Thoracic aorta (tissue), 2 donors: ENCODE results near the gene MS4A4A. TPM values are rescaled to one million over a fixed set of nuclear protein-coding genes. Genes with fewer than 3 reads are reported as not detected.
"Not testable (repeated sequence)": the region's sequence is repeated elsewhere in the genome, so short reads cannot be mapped to it uniquely, and the experiment has no call there.

Experiments used
- ATAC-seq: fragments of 150-250 bp; one replicate; pipeline ENCODE4 v1.8.0; 2017; ENCODE audit warnings: low read depth; ENCODE audit not compliant: insufficient number of reproducible peaks, low FRiP score
- DNase-seq: peaks from one replicate; pipeline ENCODE4 v3.0.0-alpha.2; 2020; ENCODE audit warnings: low spot score
- H3K27ac ChIP-seq, 2 donors: fragments of 200-600 bp; sonication (generic); 1 replicate in 1 of 2; 2 replicates in 1 of 2; pipeline ENCODE4 v1.5.1; 2016; ENCODE audit warnings: mild to moderate bottlenecking in 2 of 2, moderate library complexity in 2 of 2
- H3K27me3 ChIP-seq: fragments of 200-600 bp; sonication (generic); replicated peaks from 2 replicates; pipeline ENCODE4 v1.6.0; 2016; ENCODE audit warnings: mild to moderate bottlenecking; ENCODE audit not compliant: insufficient read depth
- H3K36me3 ChIP-seq: fragments of 200-600 bp; sonication (generic); one replicate; pipeline ENCODE4 v1.5.1; 2016
- H3K4me1 ChIP-seq, 2 donors: fragments of 200-600 bp; sonication (generic); 1 replicate in 1 of 2; 2 replicates in 1 of 2; pipeline versions ENCODE4 v1.5.1 to v1.6.0; 2016; ENCODE audit warnings: low read depth in 2 of 2, mild to moderate bottlenecking in 1 of 2; ENCODE audit not compliant: control insufficient read depth in 1 of 2
- H3K4me3 ChIP-seq: fragments of 200-600 bp; sonication (generic); 2 replicates; pipeline ENCODE4 v1.5.1; 2016; ENCODE audit warnings: mild to moderate bottlenecking
- H3K9me3 ChIP-seq: fragments of 200-600 bp; sonication (generic); 2 replicates; pipeline ENCODE4 v1.5.1; 2016
- total RNA-seq, 2 donors: library from RNA; depleted of rRNA; stranded (reverse); fragments of >200 nt; gene quantifications; one replicate each; pipeline versions ENCODE4 v1.1.0 to v1.2.3, GENCODE V29; 2016
- TF ChIP-seq, protein P1 (sequence below): fragments of 200-600 bp; sonication (generic); IDR thresholded peaks from one replicate; pipeline ENCODE4 v1.5.1; 2019; ENCODE audit warnings: antibody characterized with exemption

Gene MS4A4A
- total RNA-seq, 2 donors from 2014 or later, result 44.9 to 63.7 TPM

DNA sequence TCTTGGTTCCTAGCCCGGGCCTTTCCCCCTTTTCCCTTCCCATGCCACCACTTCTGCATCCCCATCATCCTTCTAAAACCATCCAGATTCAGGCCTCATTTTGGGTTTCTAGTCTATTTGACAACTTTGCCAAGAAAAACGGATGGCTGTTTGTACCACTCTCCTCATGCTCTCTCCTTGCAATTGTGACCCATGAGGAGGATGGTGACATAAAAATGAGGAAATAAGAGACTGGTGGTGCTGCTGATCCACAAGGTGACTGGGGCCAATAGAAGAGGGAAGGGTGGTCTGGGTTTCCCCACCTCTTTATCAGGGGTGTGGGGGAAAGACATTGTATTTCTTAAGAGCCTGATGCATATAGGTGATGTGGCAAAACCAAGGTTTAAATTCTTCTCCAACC, 1.0 kb downstream of the MS4A4A start:
- ATAC-seq (no peak), DNase-seq (no peak)
- TF ChIP-seq, protein P1, sequence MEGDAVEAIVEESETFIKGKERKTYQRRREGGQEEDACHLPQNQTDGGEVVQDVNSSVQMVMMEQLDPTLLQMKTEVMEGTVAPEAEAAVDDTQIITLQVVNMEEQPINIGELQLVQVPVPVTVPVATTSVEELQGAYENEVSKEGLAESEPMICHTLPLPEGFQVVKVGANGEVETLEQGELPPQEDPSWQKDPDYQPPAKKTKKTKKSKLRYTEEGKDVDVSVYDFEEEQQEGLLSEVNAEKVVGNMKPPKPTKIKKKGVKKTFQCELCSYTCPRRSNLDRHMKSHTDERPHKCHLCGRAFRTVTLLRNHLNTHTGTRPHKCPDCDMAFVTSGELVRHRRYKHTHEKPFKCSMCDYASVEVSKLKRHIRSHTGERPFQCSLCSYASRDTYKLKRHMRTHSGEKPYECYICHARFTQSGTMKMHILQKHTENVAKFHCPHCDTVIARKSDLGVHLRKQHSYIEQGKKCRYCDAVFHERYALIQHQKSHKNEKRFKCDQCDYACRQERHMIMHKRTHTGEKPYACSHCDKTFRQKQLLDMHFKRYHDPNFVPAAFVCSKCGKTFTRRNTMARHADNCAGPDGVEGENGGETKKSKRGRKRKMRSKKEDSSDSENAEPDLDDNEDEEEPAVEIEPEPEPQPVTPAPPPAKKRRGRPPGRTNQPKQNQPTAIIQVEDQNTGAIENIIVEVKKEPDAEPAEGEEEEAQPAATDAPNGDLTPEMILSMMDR, result no peak
- Histone ChIP-seq H3K36me3 (no peaks in the 10 kb centered on the region), H3K9me3 (no peaks in the 10 kb centered on the region), H3K4me1 (no peaks in the 10 kb centered on the region), H3K27me3 (no peaks in the 10 kb centered on the region), H3K27ac (peak overlapping the region in 1 of 2 donors; percentile 44), H3K4me3 (peak overlapping the region; percentile 51)

DNA sequence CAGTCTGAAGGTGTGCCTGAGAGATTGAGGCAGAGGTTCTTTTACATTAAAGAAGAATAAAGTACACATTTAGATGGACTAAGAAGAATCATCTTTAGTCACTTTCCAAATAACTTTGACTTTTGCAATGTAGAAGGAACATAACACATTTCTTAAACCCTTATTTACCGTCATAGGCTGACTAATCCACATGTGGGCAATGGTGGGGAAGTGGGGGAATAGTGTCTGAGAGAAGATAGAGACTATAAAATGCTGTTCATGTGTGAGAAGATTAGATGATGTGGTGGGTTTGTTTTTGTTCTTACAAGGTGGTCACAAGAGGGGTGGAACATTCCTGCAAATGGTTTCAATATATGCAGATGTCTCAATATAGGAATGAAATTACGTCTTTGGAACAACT, 1.8 kb downstream of the MS4A4A start:
- no peaks in the 10 kb centered on the region for H3K9me3 ChIP-seq
- no peaks in the 10 kb centered on the region for H3K36me3 ChIP-seq
- DNase-seq, result no peak
- no peaks in the 10 kb centered on the region for H3K4me1 ChIP-seq
- TF ChIP-seq, protein P1, result no peak
- peak overlapping the region; percentile 51 for H3K4me3 ChIP-seq
- H3K27ac ChIP-seq, result peak overlapping the region in 1 of 2 donors; percentile 44
- no peaks in the 10 kb centered on the region for H3K27me3 ChIP-seq
- no peak for ATAC-seq

DNA sequence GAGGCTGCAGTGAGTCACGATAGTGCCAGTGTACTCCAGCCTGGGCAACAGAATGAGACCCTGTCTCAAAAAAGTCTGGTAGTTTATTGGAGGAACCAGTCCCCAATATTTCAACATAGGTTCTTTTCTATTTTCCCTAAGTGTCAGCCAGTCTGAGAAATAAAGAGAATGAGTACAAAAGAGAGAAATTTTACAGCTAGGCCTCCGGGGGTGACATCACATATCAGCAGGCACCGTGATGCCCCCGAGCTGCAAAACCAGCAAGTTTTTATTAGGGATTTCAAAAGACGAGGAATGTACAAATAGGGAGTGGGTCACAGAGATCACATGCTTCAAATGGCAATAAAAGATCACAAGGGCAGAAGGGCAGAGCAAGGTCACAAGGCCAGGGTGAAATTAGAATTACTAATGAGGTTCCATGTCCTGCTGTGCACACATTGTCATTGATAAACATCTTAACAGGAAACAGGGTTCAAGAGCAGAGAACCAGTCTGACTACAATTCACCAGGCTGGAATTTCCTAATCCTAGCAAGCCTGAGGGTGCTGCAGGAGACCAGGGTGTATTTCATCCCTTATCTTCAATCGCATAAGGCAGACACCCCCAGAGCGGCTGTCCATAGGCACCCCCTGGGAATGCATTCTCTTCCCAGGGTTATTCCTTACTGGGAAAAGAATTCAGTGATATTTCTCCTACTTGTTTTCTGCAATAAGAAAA, 5.1 kb downstream of the MS4A4A start:
- H3K36me3 ChIP-seq, ATAC-seq, H3K4me1 ChIP-seq, H3K9me3 ChIP-seq, H3K4me3 ChIP-seq, DNase-seq, H3K27ac ChIP-seq, H3K27me3 ChIP-seq: not testable (repeated sequence)

DNA sequence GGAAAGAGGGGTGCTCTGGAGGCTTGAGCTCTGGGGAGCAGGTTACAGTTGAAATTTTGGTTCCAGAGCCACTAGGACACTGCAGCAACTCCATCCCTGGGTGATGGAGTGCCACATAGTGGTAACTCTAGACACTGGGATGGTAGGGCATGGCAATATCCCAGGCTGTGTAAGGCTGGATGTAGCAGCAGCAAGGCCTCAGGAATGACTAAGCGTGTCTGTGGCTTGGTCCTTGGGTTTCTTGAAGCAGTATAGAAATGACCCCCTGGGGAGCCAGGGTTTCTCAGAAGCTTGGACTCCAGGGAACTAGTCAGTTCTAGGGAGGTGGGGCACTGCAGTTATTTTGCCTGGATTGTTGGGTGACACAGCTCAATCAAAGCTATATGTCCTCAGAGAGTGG, 8.1 kb downstream of the MS4A4A start:
- ATAC-seq (no peak), DNase-seq (no peak)
- no peak overlapping the region for H3K27ac ChIP-seq
- TF ChIP-seq, protein P1, result no peak
- no peaks in the 10 kb centered on the region for H3K4me1 ChIP-seq
- H3K27me3 ChIP-seq, result no peaks in the 10 kb centered on the region
- no peaks in the 10 kb centered on the region for H3K9me3 ChIP-seq
- no peaks in the 10 kb centered on the region for H3K36me3 ChIP-seq
- no peak overlapping the region for H3K4me3 ChIP-seq

DNA sequence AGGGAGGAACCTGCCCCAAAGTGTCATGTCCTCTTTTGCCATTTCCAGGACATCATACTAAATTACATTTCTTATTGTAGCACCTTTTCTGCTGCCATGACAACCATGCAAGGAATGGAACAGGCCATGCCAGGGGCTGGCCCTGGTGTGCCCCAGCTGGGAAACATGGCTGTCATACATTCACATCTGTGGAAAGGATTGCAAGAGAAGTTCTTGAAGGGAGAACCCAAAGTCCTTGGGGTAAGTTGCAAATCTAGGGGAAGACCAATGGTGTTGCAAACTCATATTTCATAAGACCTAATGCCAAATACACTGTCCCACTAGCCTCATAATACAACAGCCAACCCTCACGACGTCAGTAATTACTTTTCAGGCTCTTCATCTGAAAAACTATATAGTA, 11.7 kb downstream of the MS4A4A start:
- no peaks in the 10 kb centered on the region for H3K4me1 ChIP-seq
- H3K4me3 ChIP-seq, result no peak overlapping the region
- TF ChIP-seq, protein P1, result no peak
- H3K36me3 ChIP-seq, result no peaks in the 10 kb centered on the region
- ATAC-seq, result no peak
- no peak for DNase-seq
- H3K27me3 ChIP-seq, result no peaks in the 10 kb centered on the region
- H3K27ac ChIP-seq, result no peak overlapping the region
- no peaks in the 10 kb centered on the region for H3K9me3 ChIP-seq

DNA sequence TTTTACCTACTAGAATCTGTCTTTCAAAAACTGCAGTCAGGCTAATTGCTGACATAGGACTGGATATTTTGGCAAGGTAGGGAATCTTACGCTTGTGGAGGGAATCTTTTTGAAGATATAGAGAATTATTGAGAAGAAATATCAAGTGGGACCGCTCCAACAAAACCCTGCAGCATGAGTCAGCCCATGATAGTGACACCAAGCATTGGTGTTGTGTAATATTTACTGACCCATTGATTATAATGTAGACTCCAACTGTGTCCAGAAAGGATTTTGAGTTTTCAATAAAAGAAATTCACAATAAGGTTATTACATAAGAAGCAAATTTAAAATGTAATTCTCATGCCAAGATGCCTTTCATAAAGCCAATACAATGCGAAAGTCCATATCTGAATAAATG, 20.7 kb downstream of the MS4A4A start:
- Histone ChIP-seq H3K9me3 (no peaks in the 10 kb centered on the region), H3K27ac (no peak overlapping the region), H3K4me3 (no peak overlapping the region), H3K4me1 (no peaks in the 10 kb centered on the region), H3K27me3 (no peaks in the 10 kb centered on the region), H3K36me3 (no peaks in the 10 kb centered on the region)
- no peak for DNase-seq
- ATAC-seq, result no peak
- TF ChIP-seq, protein P1, result no peak

DNA sequence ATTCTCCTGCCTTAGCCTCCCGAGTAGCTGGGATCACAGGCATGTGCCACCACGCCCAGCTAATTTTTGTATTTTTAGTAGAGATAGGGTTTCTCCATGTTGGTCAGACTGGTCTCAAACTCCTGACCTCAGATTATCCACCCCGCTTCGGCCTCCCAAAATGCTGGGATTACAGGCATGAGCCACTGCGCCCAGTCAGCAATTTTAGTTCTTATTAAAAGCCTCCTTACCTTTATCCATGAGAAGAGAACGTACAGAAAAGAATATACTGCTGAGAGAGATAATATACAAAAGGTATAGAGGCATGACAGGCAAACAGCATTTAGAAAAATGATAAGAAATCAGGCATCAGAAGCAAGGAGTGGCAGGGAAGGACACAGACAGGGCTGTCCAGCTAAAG, 21.4 kb downstream of the MS4A4A start:
- DNase-seq, H3K27me3 ChIP-seq, H3K9me3 ChIP-seq, H3K4me1 ChIP-seq, H3K4me3 ChIP-seq, H3K27ac ChIP-seq, H3K36me3 ChIP-seq, ATAC-seq: not testable (repeated sequence)
